IMR-90 (cell line): Measurements from ENCODE around the gene DCHS1. TPM values are rescaled to one million over a fixed set of nuclear protein-coding genes. Genes with fewer than 3 reads are reported as not detected.

ENCODE experiments used
- ATAC-seq: fragments of 200-7000 bp; cut with Tn5 transposase; 2 replicates; pipeline ENCODE4 v1.9.1; 2020; ENCODE audit warnings: low read depth, mild to moderate bottlenecking, moderate library complexity
- BruUV-seq: library from RNA; stranded (reverse); fragments of 400-500 nt; replicated peaks from 2 replicates; lab custom pipeline; 2021; lab: Mats Ljungman, UMichigan
- CTCF ChIA-PET: fragments of 300-600 bp; formaldehyde crosslinking; extraction: SDS; loops from one replicate; lab custom pipeline; 2021; ENCODE audit warnings: antibody characterized with exemption; lab: Yijun Ruan, JAX
- POLR2A ChIA-PET: fragments of 300-600 bp; sonication (Branson Sonifier 250); formaldehyde crosslinking; loops from one replicate; lab custom pipeline; 2022; ENCODE audit warnings: antibody characterized with exemption; ENCODE audit not compliant: unreplicated experiment; lab: Charles Lee
- DNase-seq: peaks from one replicate; pipeline ENCODE4 v3.0.0; 2013
- H2AFZ ChIP-seq: replicated peaks from 2 replicates; pipeline ENCODE3; 2013; ENCODE audit warnings: low read length, mild to moderate bottlenecking; ENCODE audit not compliant: poor library complexity
- H2AK5ac ChIP-seq: 2 replicates; pipeline ENCODE4 v1.6.1; 2013; ENCODE audit warnings: low read depth, low read length, inconsistent platforms
- H2AK9ac ChIP-seq: replicated peaks from 2 replicates; pipeline ENCODE3; 2013; ENCODE audit warnings: mild to moderate bottlenecking, low read depth, low read length, moderate library complexity; ENCODE audit not compliant: poor library complexity
- H2BK120ac ChIP-seq: 2 replicates; pipeline ENCODE4 v1.6.1; 2013; ENCODE audit warnings: low read depth, low read length, inconsistent platforms
- H2BK15ac ChIP-seq: 3 replicates; pipeline ENCODE4 v1.6.1; 2013; ENCODE audit warnings: low read depth, low read length, inconsistent platforms
- H2BK20ac ChIP-seq: 2 replicates; pipeline ENCODE4 v1.6.1; 2013; ENCODE audit warnings: low read depth, mild to moderate bottlenecking, inconsistent platforms, low read length, moderate library complexity
- H2BK5ac ChIP-seq: 2 replicates; pipeline ENCODE4 v1.6.1; 2013; ENCODE audit warnings: mild to moderate bottlenecking, low read depth, low read length, inconsistent platforms; ENCODE audit not compliant: poor library complexity, severe bottlenecking
- H3K14ac ChIP-seq: replicated peaks from 2 replicates; pipeline ENCODE4 v1.6.1; 2013; ENCODE audit warnings: low read depth, low read length, inconsistent platforms
- H3K18ac ChIP-seq: 2 replicates; pipeline ENCODE4 v1.6.1; 2013; ENCODE audit warnings: low read depth, low read length, control low read depth
- H3K23ac ChIP-seq: 2 replicates; pipeline ENCODE4 v1.6.1; 2013; ENCODE audit warnings: low read depth, low read length, inconsistent platforms
- H3K27ac ChIP-seq: 2 replicates; pipeline ENCODE4 v1.5.1; 2013; ENCODE audit warnings: mild to moderate bottlenecking, control low read depth, low read length; ENCODE audit not compliant: insufficient read depth
- H3K27me3 ChIP-seq: 2 replicates; pipeline ENCODE4 v1.6.1; 2013; ENCODE audit warnings: low read length; ENCODE audit not compliant: control insufficient read depth, insufficient read depth
- H3K36me3 ChIP-seq: 2 replicates; pipeline ENCODE4 v1.6.1; 2013; ENCODE audit warnings: low read length, mixed read lengths; ENCODE audit not compliant: control insufficient read depth, insufficient read depth
- H3K4ac ChIP-seq: 2 replicates; pipeline ENCODE4 v1.6.1; 2013; ENCODE audit warnings: low read depth, low read length, inconsistent platforms
- H3K4me1 ChIP-seq: 2 replicates; pipeline ENCODE4 v1.6.1; 2013; ENCODE audit warnings: low read length, mixed read lengths; ENCODE audit not compliant: control insufficient read depth, insufficient read depth
- H3K4me2 ChIP-seq: 2 replicates; pipeline ENCODE4 v1.6.1; 2013; ENCODE audit warnings: low read depth, mild to moderate bottlenecking, control low read depth, low read length, moderate library complexity
- H3K4me3 ChIP-seq: 2 replicates; pipeline ENCODE4 v1.5.1; 2013; ENCODE audit warnings: low read depth, mild to moderate bottlenecking, control low read depth, low read length, moderate library complexity; ENCODE audit not compliant: insufficient read depth
- H3K56ac ChIP-seq: 2 replicates; pipeline ENCODE4 v1.6.1; 2013; ENCODE audit warnings: low read length, inconsistent platforms; ENCODE audit not compliant: insufficient read depth; ENCODE audit errors: extremely low read depth
- H3K79me1 ChIP-seq, 2 experiments: 2 replicates each; pipeline ENCODE4 v1.6.1; 2013; ENCODE audit warnings: low read length in 2 of 2, inconsistent platforms in 1 of 2, low read depth in 1 of 2
- H3K9ac ChIP-seq: 2 replicates; pipeline ENCODE4 v1.6.1; 2013; ENCODE audit warnings: low read depth, low read length, control low read depth
- H3K9me1 ChIP-seq: 2 replicates; pipeline ENCODE4 v1.6.1; 2013; ENCODE audit warnings: low read length, inconsistent platforms; ENCODE audit not compliant: insufficient read depth
- H3K9me3 ChIP-seq: 2 replicates; pipeline ENCODE4 v1.6.1; 2013; ENCODE audit warnings: low read length; ENCODE audit not compliant: control insufficient read depth, insufficient read depth
- H4K20me1 ChIP-seq: 2 replicates; pipeline ENCODE4 v1.6.1; 2013; ENCODE audit warnings: low read length, inconsistent platforms; ENCODE audit not compliant: insufficient read depth
- H4K5ac ChIP-seq: 2 replicates; pipeline ENCODE4 v1.6.1; 2013; ENCODE audit warnings: mild to moderate bottlenecking, low read depth, low read length, control low read depth
- H4K8ac ChIP-seq, 2 experiments: 2 replicates each; pipeline ENCODE4 v1.6.1; 2013; ENCODE audit warnings: low read depth in 2 of 2, low read length in 2 of 2, control low read depth in 1 of 2, inconsistent platforms in 1 of 2
- H4K91ac ChIP-seq: 2 replicates; pipeline ENCODE4 v1.6.1; 2013; ENCODE audit warnings: low read depth, low read length, inconsistent platforms; ENCODE audit not compliant: insufficient read depth
- CEBPB ChIP-seq: IDR thresholded peaks from 2 replicates; pipeline ENCODE4 v1.6.1; 2012; ENCODE audit warnings: low read depth, low read length, improper control_type of control experiment
- CHD1 ChIP-seq: IDR thresholded peaks from 2 replicates; pipeline ENCODE4 v1.6.1; 2012; ENCODE audit warnings: low read depth, low read length, improper control_type of control experiment
- CTCF ChIP-seq: conservative IDR thresholded peaks from 2 replicates; pipeline ENCODE4 v1.5.1; 2012; ENCODE audit warnings: mild to moderate bottlenecking, low read depth, low read length, improper control_type of control experiment
- FOS ChIP-seq: fragments of 150-350 bp; IDR thresholded peaks from 2 replicates; pipeline ENCODE4 v1.6.1; 2016; ENCODE audit warnings: low read depth, low read length
- MAFK ChIP-seq: IDR thresholded peaks from 2 replicates; pipeline ENCODE4 v1.6.1; 2012; ENCODE audit warnings: low read depth, low read length, improper control_type of control experiment
- MXI1 ChIP-seq: IDR thresholded peaks from 2 replicates; pipeline ENCODE4 v1.6.1; 2012; ENCODE audit warnings: low read depth, mild to moderate bottlenecking, low read length, moderate library complexity, borderline replicate concordance
- NFE2L2 ChIP-seq: fragments of 150-350 bp; IDR thresholded peaks from 2 replicates; pipeline ENCODE4 v1.6.1; 2016; ENCODE audit warnings: low read depth, mild to moderate bottlenecking, low read length
- RAD21 ChIP-seq: IDR thresholded peaks from 2 replicates; pipeline ENCODE4 v1.6.1; 2012; ENCODE audit warnings: low read length, improper control_type of control experiment
- RCOR1 ChIP-seq: IDR thresholded peaks from 2 replicates; pipeline ENCODE4 v1.6.1; 2012; ENCODE audit warnings: mild to moderate bottlenecking, low read length, improper control_type of control experiment; ENCODE audit not compliant: insufficient replicate concordance
- SMC3 ChIP-seq: fragments of 150-350 bp; IDR thresholded peaks from 2 replicates; pipeline ENCODE4 v1.6.1; 2016; ENCODE audit warnings: low read depth, mild to moderate bottlenecking, antibody characterized with exemption, low read length, moderate library complexity
- USF2 ChIP-seq: fragments of 150-350 bp; IDR thresholded peaks from 2 replicates; pipeline ENCODE4 v1.6.1; 2017; ENCODE audit warnings: mild to moderate bottlenecking, antibody characterized with exemption, low read length, low read depth
- WGBS, 2 experiments: methylation state at CpG; one replicate each; pipeline versions ENCODE4 v1.1.5 to v1.1.7; 2013; ENCODE audit warnings: missing lambda C conversion rate in 2 of 2; ENCODE audit not compliant: insufficient read length in 1 of 2; ENCODE audit errors: extremely low coverage in 2 of 2; 5-methylcytosine and 5-hydroxymethylcytosine counted together
- dilution Hi-C: fragments of 300-500 bp; cut with HindIII; formaldehyde crosslinking; loops from one replicate; pipeline ENCODE4 v1.14.3; 2018; ENCODE audit warnings: low sequenced_read_pairs; ENCODE audit not compliant: unreplicated experiment
- in situ Hi-C: fragments of 300-500 bp; cut with MboI; formaldehyde crosslinking; loops from 3 replicates; pipeline ENCODE4 v1.14.3; 2019; ENCODE audit warnings: low sequenced_read_pairs, inconsistent platforms, mixed read lengths
- intact Hi-C: fragments of 100-400 bp; cut with micrococcal nuclease; formaldehyde crosslinking; loops from 2 replicates; pipeline ENCODE4 v1.10.0; 2022
- polyA plus RNA-seq, 3 experiments: library from polyadenylated mRNA; depleted of rRNA; stranded (reverse); fragments of >200 nt; gene quantifications; 2 replicates each; pipeline ENCODE4 v1.2.3, GENCODE V29; 2012; ENCODE audit warnings: low replicate concordance in 1 of 3
- total RNA-seq: library from RNA; depleted of rRNA; stranded (reverse); fragments of >200 nt; gene quantifications from 2 replicates; pipeline ENCODE4 v1.2.3, GENCODE V29; 2012

The DCHS1 gene
- total and polyA plus RNA-seq, 2 of the 4 experiments (the other 2 are of a cell fraction), result 1.4 to 3.3 TPM

DNA sequence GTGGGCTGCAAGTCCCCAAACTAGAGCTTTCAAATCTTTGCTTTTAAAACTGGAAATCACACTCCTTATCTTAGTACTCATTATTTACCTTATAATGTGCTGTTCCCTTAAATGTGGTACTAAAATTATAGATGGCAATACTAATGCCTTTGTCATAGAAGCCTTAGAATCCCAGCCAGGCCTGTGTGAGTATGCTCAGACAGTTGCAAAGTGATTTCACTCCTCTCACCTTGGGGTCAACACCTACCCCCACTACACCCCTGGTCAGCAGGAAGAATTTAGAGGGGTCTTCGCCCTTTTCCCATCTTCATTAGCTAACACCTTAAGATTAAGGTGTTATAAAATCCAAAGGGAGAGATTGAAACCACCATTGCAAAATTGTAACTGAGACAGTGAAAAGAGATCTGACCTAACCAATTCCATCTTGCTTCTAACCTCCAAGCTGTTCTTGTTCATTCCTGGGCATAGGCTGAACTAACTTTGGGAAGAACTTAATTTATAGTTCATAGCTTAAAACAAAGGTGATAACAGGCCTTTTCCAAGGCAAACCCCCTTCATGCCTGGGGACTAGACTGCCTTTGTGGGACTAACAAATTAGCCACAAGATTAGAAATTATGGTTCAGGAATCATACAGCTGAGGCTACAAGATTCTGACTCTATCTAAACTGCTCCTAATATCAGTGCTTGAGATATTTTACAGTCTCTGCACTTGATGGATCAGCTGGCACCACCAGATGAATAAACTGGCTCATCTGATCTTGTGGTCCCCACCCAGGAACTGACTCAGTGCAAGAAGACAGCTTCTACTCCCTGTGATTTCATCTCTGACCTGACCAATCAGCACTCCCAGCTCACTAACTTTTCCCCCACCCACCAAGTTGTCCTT is 38.0 kb upstream of the DCHS1 start:
- no peak overlapping the region for H4K5ac ChIP-seq
- no peak overlapping the region for H2BK120ac ChIP-seq
- no peak overlapping the region for H3K4ac ChIP-seq
- dilution Hi-C loops, result no loop called here
- CTCF ChIA-PET, result interaction anchor here (1.1 to 1.4 kb wide), 3 partner anchors 10 to 162 kb away, joined by 5 to 12 read pairs (median 5); partner anchors contain the start of gene MRPL17
- no peak overlapping the region for H3K4me3 ChIP-seq
- TF ChIP-seq RAD21 (no peak), USF2 (no peak), SMC3 (no peak), CTCF (no peak), RCOR1 (no peak), CHD1 (no peak), CEBPB (no peak), MAFK (no peak), MXI1 (no peak), FOS (no peak), NFE2L2 (no peak)
- no peaks in the 10 kb centered on the region for H3K36me3 ChIP-seq
- no peak overlapping the region for H2AFZ ChIP-seq
- H3K56ac ChIP-seq, result no peak overlapping the region
- no peak overlapping the region for H2AK5ac ChIP-seq
- H3K9me1 ChIP-seq, result no peaks in the 10 kb centered on the region; the same call in 1 of the 2 replicates
- ATAC-seq, result peak; percentile 76
- peaks cover 6% of the 10 kb centered on the region for H3K4me1 ChIP-seq
- in situ Hi-C loops, result no loop called here
- no peak overlapping the region for H3K18ac ChIP-seq
- no peak overlapping the region for H3K4me2 ChIP-seq
- no peak overlapping the region for H2BK5ac ChIP-seq
- H2BK15ac ChIP-seq, result no peak overlapping the region
- H2BK20ac ChIP-seq, result no peak overlapping the region
- POLR2A ChIA-PET, result no interaction called here
- DNase-seq, result peak; percentile 84
- H3K9me3 ChIP-seq, result peaks cover 2% of the 10 kb centered on the region; the same call in 1 of the 2 replicates
- no peaks in the 10 kb centered on the region for H3K79me1 ChIP-seq
- H2AK9ac ChIP-seq, result no peak overlapping the region
- no peak overlapping the region for H3K27ac ChIP-seq
- intact Hi-C loops, result no loop called here
- H3K27me3 ChIP-seq, result no peaks in the 10 kb centered on the region
- no peak overlapping the region for H3K14ac ChIP-seq
- no peaks in the 10 kb centered on the region for H4K20me1 ChIP-seq
- no CpG with 5 or more reads among the region's 1 CpG for WGBS, 2 experiments
- no TSS peak for BruUV-seq
- H4K91ac ChIP-seq, result no peak overlapping the region
- no peak overlapping the region for H3K23ac ChIP-seq
- H3K9ac ChIP-seq, result no peak overlapping the region
- H4K8ac ChIP-seq, result peak overlapping the region in 1 of 2 experiments; percentile 54; a peak in 1 of 4 replicates
